GM18951 (cell line): Measurements from ENCODE around the gene PKN2.
"Not testable (repeated sequence)": the region's sequence is repeated elsewhere in the genome, so short reads cannot be mapped to it uniquely, and the experiment has no call there.

Experiments used
- POLR2A ChIP-seq: IDR thresholded peaks from 4 replicates; pipeline ENCODE4 v1.6.1; 2011; ENCODE audit warnings: mild to moderate bottlenecking; ENCODE audit not compliant: insufficient read length, insufficient read depth; ENCODE audit errors: extremely low read depth
- in situ Hi-C: fragments of 300-500 bp; cut with MboI; formaldehyde crosslinking; loops from one replicate; pipeline ENCODE4 v1.12.0; 2022; ENCODE audit warnings: low sequenced_read_pairs, mixed read lengths, inconsistent platforms; ENCODE audit not compliant: unreplicated experiment

PKN2 gene

DNA sequence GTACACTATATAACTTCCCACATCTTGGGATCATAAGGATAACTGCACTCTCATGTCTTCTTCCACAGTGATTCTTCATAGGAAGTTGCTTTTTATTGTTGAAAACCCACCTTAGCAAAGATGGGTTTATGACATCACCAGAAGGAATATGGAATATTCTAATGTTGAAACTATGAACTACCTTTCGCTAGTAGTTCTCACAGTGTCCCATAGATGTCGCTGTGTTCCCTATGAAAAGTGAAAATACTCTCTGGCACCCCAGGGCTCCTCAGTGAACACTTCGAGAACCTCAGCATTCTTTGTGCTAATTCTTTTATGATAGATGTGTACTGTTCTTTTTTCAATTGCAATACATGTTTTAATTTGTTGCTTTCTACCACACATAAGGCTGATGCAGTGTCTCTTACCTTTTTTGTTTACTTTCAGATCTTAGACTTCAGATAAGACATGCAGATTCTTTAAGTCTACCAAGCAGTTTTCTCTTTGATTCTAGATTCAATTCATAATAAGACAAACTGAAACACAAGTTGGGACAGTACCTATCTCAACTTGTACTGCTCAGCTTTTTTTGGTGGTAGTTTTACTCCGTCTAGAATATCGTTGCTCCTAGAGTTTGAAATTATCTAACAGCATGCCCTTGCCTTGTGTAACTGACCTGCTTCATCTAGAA lies 116.4 kb downstream of the PKN2 start:
- in situ Hi-C loops, result no loop called here
- TF ChIP-seq POLR2A, result no peak

GRCh38 chr1:88801575-88802208 lies 117.6 kb downstream of the PKN2 start:
- no peak for TF ChIP-seq POLR2A
- in situ Hi-C loops, result no loop called here

- in situ Hi-C loops, result no loop called here
- no peak for TF ChIP-seq POLR2A
These were observed 118.3 kb downstream of the PKN2 start for GRCh38 chr1:88802404-88802803.

DNA sequence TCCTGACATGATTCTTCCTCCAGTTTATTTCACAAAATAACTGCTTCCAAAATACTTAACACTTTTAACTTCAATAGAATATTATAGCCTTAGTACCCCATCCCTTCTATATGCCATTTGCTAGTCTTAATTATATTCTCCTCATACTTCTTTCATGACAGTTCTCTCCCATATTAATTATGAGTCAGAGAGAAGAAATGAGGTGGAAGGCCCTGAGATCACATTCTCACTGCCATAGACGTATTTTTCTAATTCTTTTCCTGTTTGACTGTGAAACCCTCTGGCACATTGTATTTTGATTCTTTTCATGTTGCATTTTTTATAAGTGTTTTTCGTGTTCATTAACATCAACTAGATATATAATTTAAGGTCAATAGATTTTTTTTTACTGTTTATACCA lies 118.9 kb downstream of the PKN2 start:
- in situ Hi-C loops, result no loop called here
- TF ChIP-seq POLR2A, result no peak

- TF ChIP-seq POLR2A, result no peak
- in situ Hi-C loops, result no loop called here
These were observed 119.4 kb downstream of the PKN2 start for GRCh38 chr1:88803444-88803843.

DNA sequence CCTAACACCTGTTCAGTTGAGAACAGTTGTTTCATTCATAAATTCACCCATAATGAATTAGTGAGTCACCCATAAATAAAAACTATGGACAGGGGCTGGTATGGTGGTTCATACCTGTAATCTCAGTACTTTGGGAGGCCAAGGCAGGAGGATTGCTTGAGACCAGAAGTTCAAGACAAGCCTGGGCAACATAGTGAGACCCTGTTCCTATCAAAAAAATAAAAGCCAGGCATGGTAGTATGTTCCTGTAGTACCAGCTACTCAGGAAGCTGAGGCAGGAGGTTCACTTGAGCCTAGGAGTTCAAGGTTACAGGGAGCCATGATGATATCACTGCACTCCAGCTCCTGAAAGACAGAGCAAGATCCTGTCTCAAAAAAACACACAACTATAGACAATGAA lies 128.3 kb downstream of the PKN2 start:
- no peak for TF ChIP-seq POLR2A
- in situ Hi-C loops, result no loop called here

GRCh38 chr1:88813471-88813870 lies 129.4 kb downstream of the PKN2 start:
- in situ Hi-C loops, result no loop called here

DNA sequence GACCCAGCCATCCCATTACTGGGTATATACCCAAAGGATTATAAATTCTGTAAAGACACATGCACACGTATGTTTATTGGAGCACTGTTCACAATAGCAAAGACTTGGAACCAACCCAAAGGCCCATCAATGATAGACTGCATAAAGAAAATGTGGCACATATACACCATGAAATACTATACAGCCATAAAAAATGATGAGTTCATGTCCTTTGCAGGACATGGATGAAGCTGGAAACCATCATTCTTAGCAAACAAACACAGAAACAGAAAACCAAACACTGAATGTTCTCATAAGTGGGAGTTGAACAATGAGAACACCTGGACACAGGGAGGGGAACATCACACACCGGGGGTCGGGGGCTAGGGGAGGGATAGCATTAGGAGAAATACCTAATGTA lies 135.6 kb downstream of the PKN2 start:
- in situ Hi-C loops, result not testable (repeated sequence)

More at GRCh38 chr1:88813471-88813870, 129.4 kb downstream of the PKN2 start:
- TF ChIP-seq POLR2A, result no peak

DNA sequence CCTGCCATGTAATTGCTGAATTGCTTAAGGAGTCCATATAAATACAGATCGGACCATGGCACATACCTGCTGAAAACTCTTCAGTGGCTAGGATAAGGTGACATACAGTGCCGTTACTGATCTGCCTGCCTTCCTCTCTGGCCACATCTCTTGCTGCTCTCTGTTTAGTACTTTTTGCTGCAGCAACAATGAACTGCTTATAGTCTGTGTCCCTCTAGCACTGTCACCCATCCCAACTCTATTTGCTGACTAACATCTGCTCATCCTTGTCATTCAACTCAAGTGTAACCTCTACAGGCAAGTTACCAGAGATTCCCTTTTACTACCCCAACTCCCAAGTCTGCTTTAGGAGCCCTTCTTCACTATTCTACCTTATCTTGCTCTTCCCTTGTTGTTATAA lies 141.6 kb downstream of the PKN2 start:
- no peak for TF ChIP-seq POLR2A
- in situ Hi-C loops, result no loop called here

DNA sequence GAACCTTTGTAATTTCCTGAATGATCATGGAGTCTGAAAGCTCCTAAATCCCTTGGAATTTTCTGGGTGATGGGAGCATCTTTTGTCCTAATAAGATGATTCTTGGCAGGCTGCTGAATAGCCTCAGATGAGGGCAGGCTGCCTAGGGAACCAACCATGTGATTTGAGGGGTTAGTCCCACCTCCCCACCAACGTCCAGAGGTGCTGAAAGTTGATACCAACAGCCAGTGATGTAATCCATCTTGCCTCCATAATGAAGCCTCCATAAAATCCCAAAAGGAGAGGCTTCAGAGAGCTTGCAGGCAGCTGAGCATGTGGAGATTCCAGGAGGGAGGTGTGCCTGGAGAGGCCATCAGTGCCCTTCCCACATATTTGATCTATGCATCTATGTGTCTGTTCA lies 163.6 kb downstream of the PKN2 start:
- TF ChIP-seq POLR2A, result no peak
- in situ Hi-C loops, result no loop called here

DNA sequence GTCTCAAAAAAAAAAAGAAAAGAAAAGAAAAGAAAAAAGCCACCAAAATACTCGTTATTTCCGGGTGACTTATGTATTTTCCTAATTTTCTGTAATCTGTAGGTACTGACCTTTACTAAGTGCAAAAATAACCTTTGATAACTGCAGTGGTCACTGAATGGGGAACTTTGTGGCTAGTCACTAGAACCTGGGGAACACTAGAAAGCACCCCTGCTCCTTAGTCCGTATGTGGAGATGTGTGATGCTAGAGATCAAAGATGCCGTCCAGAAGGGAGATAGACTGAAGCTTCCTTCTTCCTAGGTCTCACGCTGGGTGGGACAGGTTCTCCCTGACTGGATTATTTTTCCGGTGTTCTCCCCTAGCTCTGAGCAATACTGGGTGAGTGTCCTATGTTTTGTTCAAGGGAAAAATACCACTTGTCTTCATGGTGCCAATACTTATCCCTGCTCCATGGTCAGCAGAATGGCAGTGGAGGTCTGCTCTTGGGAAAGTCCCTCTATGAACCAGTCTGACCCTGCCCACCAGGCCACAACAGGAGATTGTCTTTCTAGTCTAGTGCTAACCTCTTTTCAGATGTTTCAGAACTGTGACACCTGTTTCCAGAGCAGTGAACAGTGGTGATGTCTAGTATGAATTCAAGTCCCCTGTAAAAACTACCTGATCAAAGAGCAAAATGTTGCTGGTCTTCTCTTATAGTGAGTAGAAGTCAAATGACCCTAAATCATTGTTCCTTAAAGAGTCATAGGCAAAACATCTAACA lies 167.4 kb downstream of the PKN2 start:
- in situ Hi-C loops, result no loop called here

GRCh38 chr1:88867743-88868521 lies 183.9 kb downstream of the PKN2 start:
- in situ Hi-C loops, result no loop called here
- no peak for TF ChIP-seq POLR2A

More for the DNA sequence above, 167.4 kb downstream of the PKN2 start:
- TF ChIP-seq POLR2A, result no peak

DNA sequence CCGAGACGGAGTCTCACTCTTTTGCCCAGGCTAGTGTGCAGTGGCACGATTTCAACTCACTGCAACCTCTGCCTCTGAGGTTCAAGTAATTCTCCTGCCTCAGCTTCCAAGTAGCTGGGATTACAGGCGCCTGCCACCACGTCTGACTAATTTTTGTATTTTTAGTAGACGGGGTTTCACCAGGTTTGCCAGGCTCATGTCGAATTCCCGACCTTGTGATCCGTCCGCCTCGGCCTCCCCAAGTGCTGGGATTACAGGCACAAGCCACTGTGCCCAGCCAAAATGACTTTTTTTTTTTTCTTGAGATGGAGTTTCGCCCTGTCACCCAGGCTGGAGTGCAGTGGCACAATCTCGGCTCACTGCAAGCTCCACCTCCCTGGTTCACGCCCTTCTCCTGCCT lies 185.6 kb downstream of the PKN2 start:
- in situ Hi-C loops, result loop anchor here (10.0 kb wide), 1 partner anchor 215 kb away; no protein-coding TSS in a partner anchor

- no peak for TF ChIP-seq POLR2A
- in situ Hi-C loops, result loop anchor here (10.0 kb wide), 1 partner anchor 219 kb away; no protein-coding TSS in a partner anchor
These were observed 189.8 kb downstream of the PKN2 start for GRCh38 chr1:88873737-88874349.
